ENCODE results near the gene EPHB2.

EPHB2 gene

GRCh38 chr1:22804406-22804805 lies 93.8 kb downstream of the EPHB2 start:
- no peaks in the 10 kb centered on the region for H3K9me3 ChIP-seq (ENCODE audit: control insufficient read depth, low read length)
- no peak overlapping the region for H3K4me3 ChIP-seq (ENCODE audit: low read length)
- no peaks in the 10 kb centered on the region for H3K27me3 ChIP-seq (ENCODE audit: control insufficient read depth, insufficient read depth, low read length)
- peaks cover 5% of the 10 kb centered on the region for H3K4me1 ChIP-seq (ENCODE audit: control insufficient read depth, insufficient read depth, low read length)
- H3K36me3 ChIP-seq (ENCODE audit: control insufficient read depth, insufficient read depth, low read length): no peaks in the 10 kb centered on the region
- H3K9ac ChIP-seq (ENCODE audit: low read length): no peak overlapping the region

- Histone ChIP-seq H3K36me3 (ENCODE audit: control insufficient read depth, insufficient read depth, low read length) (no peaks in the 10 kb centered on the region), H3K9me3 (ENCODE audit: control insufficient read depth, low read length) (no peaks in the 10 kb centered on the region), H3K27me3 (ENCODE audit: control insufficient read depth, insufficient read depth, low read length) (no peaks in the 10 kb centered on the region), H3K4me1 (ENCODE audit: control insufficient read depth, insufficient read depth, low read length) (peaks cover 5% of the 10 kb centered on the region), H3K4me3 (ENCODE audit: low read length) (no peak overlapping the region), H3K9ac (ENCODE audit: low read length) (no peak overlapping the region)
These were observed 94.5 kb downstream of the EPHB2 start for GRCh38 chr1:22804969-22805671.

- Histone ChIP-seq H3K4me3 (ENCODE audit: low read length) (no peak overlapping the region), H3K36me3 (ENCODE audit: control insufficient read depth, insufficient read depth, low read length) (no peaks in the 10 kb centered on the region), H3K4me1 (ENCODE audit: control insufficient read depth, insufficient read depth, low read length) (peaks cover 5% of the 10 kb centered on the region), H3K27me3 (ENCODE audit: control insufficient read depth, insufficient read depth, low read length) (no peaks in the 10 kb centered on the region), H3K9me3 (ENCODE audit: control insufficient read depth, low read length) (no peaks in the 10 kb centered on the region), H3K9ac (ENCODE audit: low read length) (no peak overlapping the region)
These were observed 95.0 kb downstream of the EPHB2 start for GRCh38 chr1:22805672-22806038.

GRCh38 chr1:22806584-22806983 lies 95.9 kb downstream of the EPHB2 start:
- no peaks in the 10 kb centered on the region for H3K9me3 ChIP-seq (ENCODE audit: control insufficient read depth, low read length)
- no peak overlapping the region for H3K9ac ChIP-seq (ENCODE audit: low read length)
- H3K27me3 ChIP-seq (ENCODE audit: control insufficient read depth, insufficient read depth, low read length): no peaks in the 10 kb centered on the region
- no peak overlapping the region for H3K4me3 ChIP-seq (ENCODE audit: low read length)
- H3K36me3 ChIP-seq (ENCODE audit: control insufficient read depth, insufficient read depth, low read length): no peaks in the 10 kb centered on the region
- H3K4me1 ChIP-seq (ENCODE audit: control insufficient read depth, insufficient read depth, low read length): peaks cover 5% of the 10 kb centered on the region

- no peaks in the 10 kb centered on the region for H3K9me3 ChIP-seq (ENCODE audit: control insufficient read depth, low read length)
- no peak overlapping the region for H3K4me3 ChIP-seq (ENCODE audit: low read length)
- no peaks in the 10 kb centered on the region for H3K36me3 ChIP-seq (ENCODE audit: control insufficient read depth, insufficient read depth, low read length)
- H3K27me3 ChIP-seq (ENCODE audit: control insufficient read depth, insufficient read depth, low read length): no peaks in the 10 kb centered on the region
- peaks cover 5% of the 10 kb centered on the region for H3K4me1 ChIP-seq (ENCODE audit: control insufficient read depth, insufficient read depth, low read length)
- H3K9ac ChIP-seq (ENCODE audit: low read length): no peak overlapping the region
These were observed 96.7 kb downstream of the EPHB2 start for GRCh38 chr1:22807340-22807739.

- Histone ChIP-seq H3K9ac (ENCODE audit: low read length) (no peak overlapping the region), H3K9me3 (ENCODE audit: control insufficient read depth, low read length) (no peaks in the 10 kb centered on the region), H3K27me3 (ENCODE audit: control insufficient read depth, insufficient read depth, low read length) (no peaks in the 10 kb centered on the region), H3K36me3 (ENCODE audit: control insufficient read depth, insufficient read depth, low read length) (no peaks in the 10 kb centered on the region), H3K4me1 (ENCODE audit: control insufficient read depth, insufficient read depth, low read length) (peaks cover 5% of the 10 kb centered on the region), H3K4me3 (ENCODE audit: low read length) (no peak overlapping the region)
These were observed 97.6 kb downstream of the EPHB2 start for GRCh38 chr1:22808186-22808675.

GRCh38 chr1:22808676-22809483 lies 98.2 kb downstream of the EPHB2 start:
- Histone ChIP-seq H3K27me3 (ENCODE audit: control insufficient read depth, insufficient read depth, low read length) (no peaks in the 10 kb centered on the region), H3K36me3 (ENCODE audit: control insufficient read depth, insufficient read depth, low read length) (no peaks in the 10 kb centered on the region), H3K4me1 (ENCODE audit: control insufficient read depth, insufficient read depth, low read length) (peaks cover 5% of the 10 kb centered on the region), H3K9ac (ENCODE audit: low read length) (no peak overlapping the region), H3K4me3 (ENCODE audit: low read length) (no peak overlapping the region), H3K9me3 (ENCODE audit: control insufficient read depth, low read length) (no peaks in the 10 kb centered on the region)

- Histone ChIP-seq H3K4me1 (ENCODE audit: control insufficient read depth, insufficient read depth, low read length) (peaks cover 5% of the 10 kb centered on the region), H3K36me3 (ENCODE audit: control insufficient read depth, insufficient read depth, low read length) (no peaks in the 10 kb centered on the region)
These were observed 99.1 kb downstream of the EPHB2 start for GRCh38 chr1:22809783-22810182.

GRCh38 chr1:22810378-22810777 lies 99.7 kb downstream of the EPHB2 start:
- Histone ChIP-seq H3K4me3 (ENCODE audit: low read length) (no peak overlapping the region), H3K9ac (ENCODE audit: low read length) (no peak overlapping the region), H3K4me1 (ENCODE audit: control insufficient read depth, insufficient read depth, low read length) (peaks cover 5% of the 10 kb centered on the region), H3K27me3 (ENCODE audit: control insufficient read depth, insufficient read depth, low read length) (no peaks in the 10 kb centered on the region), H3K9me3 (ENCODE audit: control insufficient read depth, low read length) (no peaks in the 10 kb centered on the region), H3K36me3 (ENCODE audit: control insufficient read depth, insufficient read depth, low read length) (no peaks in the 10 kb centered on the region)

More at GRCh38 chr1:22809783-22810182, 99.1 kb downstream of the EPHB2 start:
- Histone ChIP-seq H3K9ac (ENCODE audit: low read length) (no peak overlapping the region), H3K9me3 (ENCODE audit: control insufficient read depth, low read length) (no peaks in the 10 kb centered on the region), H3K27me3 (ENCODE audit: control insufficient read depth, insufficient read depth, low read length) (no peaks in the 10 kb centered on the region), H3K4me3 (ENCODE audit: low read length) (no peak overlapping the region)

- Histone ChIP-seq H3K36me3 (ENCODE audit: control insufficient read depth, insufficient read depth, low read length) (no peaks in the 10 kb centered on the region), H3K27me3 (ENCODE audit: control insufficient read depth, insufficient read depth, low read length) (no peaks in the 10 kb centered on the region), H3K4me1 (ENCODE audit: control insufficient read depth, insufficient read depth, low read length) (peaks cover 5% of the 10 kb centered on the region), H3K4me3 (ENCODE audit: low read length) (no peak overlapping the region), H3K9me3 (ENCODE audit: control insufficient read depth, low read length) (no peaks in the 10 kb centered on the region), H3K9ac (ENCODE audit: low read length) (no peak overlapping the region)
These were observed 101.6 kb downstream of the EPHB2 start for GRCh38 chr1:22812092-22812880.

- Histone ChIP-seq H3K9ac (ENCODE audit: low read length) (no peak overlapping the region), H3K9me3 (ENCODE audit: control insufficient read depth, low read length) (no peaks in the 10 kb centered on the region), H3K4me3 (ENCODE audit: low read length) (no peak overlapping the region), H3K27me3 (ENCODE audit: control insufficient read depth, insufficient read depth, low read length) (no peaks in the 10 kb centered on the region), H3K36me3 (ENCODE audit: control insufficient read depth, insufficient read depth, low read length) (no peaks in the 10 kb centered on the region), H3K4me1 (ENCODE audit: control insufficient read depth, insufficient read depth, low read length) (peaks cover 5% of the 10 kb centered on the region)
These were observed 102.6 kb downstream of the EPHB2 start for GRCh38 chr1:22812993-22813790.
